ENCODE data around the gene GNGT1.

- TF ChIP-seq CTCF (conservative IDR thresholded peaks at IDR 0.05; ENCODE audit: low read depth, low read length), result no peak
- no peak for TF ChIP-seq EZH2 (IDR thresholded peaks at IDR 0.05; ENCODE audit: borderline replicate concordance, low read depth, low read length, poor library complexity, severe bottlenecking)
Measured at GRCh38 chr7:93894966-93895640, 11.3 kb upstream of the GNGT1 start.

Data from A673 (cell line).